Liver (tissue), 9 donors: ENCODE measurements around the gene SLC27A5. TPM values are rescaled to one million over a fixed set of nuclear protein-coding genes. Genes with fewer than 3 reads are reported as not detected.
"Not testable (repeated sequence)": the region's sequence is repeated elsewhere in the genome, so short reads cannot be mapped to it uniquely, and the experiment has no call there.

Source experiments
- DNase-seq: peaks from one replicate; pipeline ENCODE4 v3.0.0-alpha.2; 2017; ENCODE audit warnings: low spot score
- H3K27ac ChIP-seq, 2 donors: one replicate each; pipeline ENCODE4 v1.7.0; 2013; ENCODE audit warnings: inconsistent platforms in 2 of 2, low read length in 2 of 2, control low read depth in 1 of 2, low read depth in 1 of 2, mild to moderate bottlenecking in 1 of 2
- H3K27me3 ChIP-seq, 4 donors: one replicate each; pipeline versions ENCODE4 v1.6.1 to v1.7.0; 2013; ENCODE audit warnings: low read length in 3 of 4, inconsistent platforms in 1 of 4, mild to moderate bottlenecking in 1 of 4, moderate library complexity in 1 of 4; ENCODE audit not compliant: control insufficient read depth in 4 of 4, insufficient read depth in 4 of 4
- H3K36me3 ChIP-seq, 4 donors: one replicate each; pipeline versions ENCODE4 v1.6.1 to v1.7.0; 2013; ENCODE audit warnings: low read length in 3 of 4, mild to moderate bottlenecking in 3 of 4, low read depth in 1 of 4, moderate library complexity in 1 of 4; ENCODE audit not compliant: control insufficient read depth in 4 of 4, insufficient read depth in 3 of 4
- H3K4me1 ChIP-seq, 4 donors: one replicate each; pipeline versions ENCODE4 v1.6.1 to v1.7.0; 2013; ENCODE audit warnings: low read length in 3 of 4, mild to moderate bottlenecking in 3 of 4, moderate library complexity in 1 of 4; ENCODE audit not compliant: control insufficient read depth in 4 of 4, insufficient read depth in 4 of 4
- H3K4me3 ChIP-seq, 3 donors: one replicate each; pipeline versions ENCODE4 v1.6.1 to v1.7.0; 2013; ENCODE audit warnings: low read length in 3 of 3, control low read depth in 1 of 3, low read depth in 1 of 3, mild to moderate bottlenecking in 1 of 3
- H3K9ac ChIP-seq, 2 donors: one replicate each; pipeline ENCODE4 v1.7.0; 2013; ENCODE audit warnings: low read length in 2 of 2, mild to moderate bottlenecking in 2 of 2, moderate library complexity in 2 of 2, control low read depth in 1 of 2, low read depth in 1 of 2
- H3K9me3 ChIP-seq, 4 donors: one replicate each; pipeline versions ENCODE4 v1.6.1 to v1.7.0; 2013; ENCODE audit warnings: low read length in 3 of 4; ENCODE audit not compliant: control insufficient read depth in 4 of 4
- EGR1 ChIP-seq, 2 donors: IDR thresholded peaks; 2 replicates each; pipeline ENCODE4 v1.6.1; 2016 to 2018; ENCODE audit warnings: antibody characterized with exemption in 2 of 2, low read depth in 2 of 2
- FOXA1 ChIP-seq: IDR thresholded peaks from 2 replicates; pipeline ENCODE4 v1.6.1; 2016; ENCODE audit warnings: antibody characterized with exemption
- FOXA2 ChIP-seq: IDR thresholded peaks from 2 replicates; pipeline ENCODE4 v1.6.1; 2016; ENCODE audit warnings: antibody characterized with exemption
- HNF4A ChIP-seq, 2 donors: conservative IDR thresholded peaks; 2 replicates each; pipeline ENCODE4 v1.6.1; 2016; ENCODE audit warnings: antibody characterized with exemption in 2 of 2, mild to moderate bottlenecking in 2 of 2
- JUND ChIP-seq, 2 donors: IDR thresholded peaks; 2 replicates each; pipeline ENCODE4 v1.6.1; 2016; ENCODE audit warnings: antibody characterized with exemption in 2 of 2
- NR2F2 ChIP-seq: IDR thresholded peaks from 2 replicates; pipeline ENCODE4 v1.6.1; 2016; ENCODE audit warnings: antibody characterized with exemption
- RAD21 ChIP-seq, 2 donors: IDR thresholded peaks; 2 replicates each; pipeline ENCODE4 v1.6.1; 2016; ENCODE audit warnings: antibody characterized with exemption in 2 of 2, mild to moderate bottlenecking in 2 of 2
- SP1 ChIP-seq: IDR thresholded peaks from 2 replicates; pipeline ENCODE4 v1.6.1; 2018; ENCODE audit warnings: antibody characterized with exemption, mild to moderate bottlenecking
- TAF1 ChIP-seq: conservative IDR thresholded peaks from 2 replicates; pipeline ENCODE4 v1.6.1; 2016; ENCODE audit warnings: antibody characterized with exemption, mild to moderate bottlenecking
- YY1 ChIP-seq: IDR thresholded peaks from 2 replicates; pipeline ENCODE4 v1.6.1; 2016; ENCODE audit warnings: antibody characterized with exemption, mild to moderate bottlenecking
- WGBS: extraction: QIAGEN DNeasy Blood & Tissue Kit; methylation state at CpG from one replicate; pipeline ENCODE4 v1.1.7; 2013; 5-methylcytosine and 5-hydroxymethylcytosine counted together
- polyA plus RNA-seq, 2 donors: library from polyadenylated mRNA; stranded (reverse) in 1 of 2; unstranded in 1 of 2; fragments of 200-250 nt in 1 of 2; fragments of >200 nt in 1 of 2; fragmentation: Nextera tagmentation in 1 of 2; extraction: Ambion mirVana in 1 of 2; gene quantifications; one replicate each; pipeline versions ENCODE4 v1.2.1 to v1.2.3, GENCODE V29; 2013 to 2015
- total RNA-seq, 2 donors: library from RNA; depleted of rRNA; stranded (reverse); fragments of >200 nt; gene quantifications; one replicate each; pipeline ENCODE4 v1.2.3, GENCODE V29; 2014
- TF ChIP-seq, protein P1 (sequence below): IDR thresholded peaks from 2 replicates; pipeline ENCODE4 v1.6.1; 2016; ENCODE audit warnings: antibody characterized with exemption
- TF ChIP-seq, protein P2 (sequence below): IDR thresholded peaks from 2 replicates; pipeline ENCODE4 v1.6.1; 2016; ENCODE audit warnings: antibody characterized with exemption, mild to moderate bottlenecking
- TF ChIP-seq, protein P3 (sequence below): IDR thresholded peaks from 2 replicates; pipeline ENCODE4 v1.6.1; 2016; ENCODE audit warnings: antibody characterized with exemption
- donor health status: healthy.
- donor health status: healthy.
- donor health status: healthy.
- donor health status: healthy.
- donor health status: healthy.

Gene SLC27A5
- total and polyA plus RNA-seq, 4 donors = 31.9 to 395 (median 321) TPM

DNA sequence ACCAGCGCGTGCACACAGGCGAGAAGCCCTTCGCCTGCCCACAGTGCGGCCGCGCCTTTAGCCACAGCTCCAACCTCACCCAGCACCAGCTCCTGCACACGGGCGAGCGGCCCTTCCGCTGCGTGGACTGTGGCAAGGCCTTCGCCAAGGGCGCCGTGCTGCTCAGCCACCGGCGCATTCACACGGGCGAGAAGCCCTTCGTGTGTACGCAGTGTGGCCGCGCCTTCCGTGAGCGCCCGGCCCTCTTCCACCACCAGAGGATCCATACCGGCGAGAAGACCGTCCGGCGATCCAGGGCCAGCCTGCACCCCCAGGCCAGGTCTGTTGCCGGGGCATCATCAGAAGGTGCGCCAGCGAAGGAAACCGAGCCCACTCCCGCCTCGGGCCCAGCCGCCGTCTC is 40.1 kb downstream of the SLC27A5 start:
- Histone ChIP-seq H3K27me3 (no peaks in the 10 kb centered on the region), H3K4me3 (no peak overlapping the region), H3K9me3 (no peaks in the 10 kb centered on the region), H3K36me3 (peaks cover 0 to 7% (median 4%) of the 10 kb centered on the region in 4 donors), H3K27ac (no peak overlapping the region), H3K4me1 (peaks cover 7 to 32% (median 21%) of the 10 kb centered on the region in 4 donors), H3K9ac (no peak overlapping the region)
- no peak for DNase-seq
- TF ChIP-seq JUND (IDR thresholded peaks at IDR 0.05) = no peak
- no peak for TF ChIP-seq YY1
- WGBS = 97% methylated on average over 39 of the region's 39 CpGs

DNA sequence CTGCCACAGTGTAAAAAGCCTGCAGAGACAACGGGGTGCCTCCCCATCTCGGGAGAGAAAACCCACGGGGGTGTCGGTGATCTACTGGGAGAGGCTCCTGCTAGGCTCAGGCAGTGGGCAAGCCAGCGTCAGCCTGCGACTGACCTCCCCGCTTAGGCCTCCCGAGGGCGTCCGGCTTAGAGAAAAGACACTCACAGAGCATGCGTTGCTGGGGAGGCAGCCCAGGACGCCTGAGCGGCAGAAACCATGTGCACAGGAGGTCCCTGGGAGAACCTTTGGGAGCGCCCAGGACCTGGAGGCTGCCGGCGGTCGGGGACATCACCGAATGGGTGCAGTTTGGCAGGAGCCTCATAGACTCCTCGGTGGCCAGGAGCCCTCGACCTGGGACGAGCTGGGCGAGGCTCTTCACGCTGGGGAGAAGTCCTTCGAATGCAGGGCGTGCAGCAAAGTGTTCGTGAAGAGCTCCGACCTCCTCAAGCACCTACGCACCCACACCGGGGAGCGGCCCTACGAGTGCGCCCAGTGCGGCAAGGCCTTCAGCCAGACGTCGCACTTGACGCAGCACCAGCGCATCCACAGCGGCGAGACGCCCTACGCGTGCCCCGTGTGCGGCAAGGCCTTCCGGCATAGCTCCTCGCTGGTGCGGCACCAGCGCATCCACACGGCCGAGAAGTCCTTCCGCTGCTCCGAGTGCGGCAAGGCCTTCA is 40.8 kb downstream of the SLC27A5 start:
- not testable (repeated sequence) for DNase-seq, H3K27ac ChIP-seq, H3K36me3 ChIP-seq, H3K4me3 ChIP-seq, H3K9me3 ChIP-seq, H3K9ac ChIP-seq, H3K27me3 ChIP-seq
- 97% methylated on average over 35 of the region's 53 CpGs for WGBS
- H3K4me1 ChIP-seq = peaks cover 7 to 32% (median 24%) of the 10 kb centered on the region in 4 donors

DNA sequence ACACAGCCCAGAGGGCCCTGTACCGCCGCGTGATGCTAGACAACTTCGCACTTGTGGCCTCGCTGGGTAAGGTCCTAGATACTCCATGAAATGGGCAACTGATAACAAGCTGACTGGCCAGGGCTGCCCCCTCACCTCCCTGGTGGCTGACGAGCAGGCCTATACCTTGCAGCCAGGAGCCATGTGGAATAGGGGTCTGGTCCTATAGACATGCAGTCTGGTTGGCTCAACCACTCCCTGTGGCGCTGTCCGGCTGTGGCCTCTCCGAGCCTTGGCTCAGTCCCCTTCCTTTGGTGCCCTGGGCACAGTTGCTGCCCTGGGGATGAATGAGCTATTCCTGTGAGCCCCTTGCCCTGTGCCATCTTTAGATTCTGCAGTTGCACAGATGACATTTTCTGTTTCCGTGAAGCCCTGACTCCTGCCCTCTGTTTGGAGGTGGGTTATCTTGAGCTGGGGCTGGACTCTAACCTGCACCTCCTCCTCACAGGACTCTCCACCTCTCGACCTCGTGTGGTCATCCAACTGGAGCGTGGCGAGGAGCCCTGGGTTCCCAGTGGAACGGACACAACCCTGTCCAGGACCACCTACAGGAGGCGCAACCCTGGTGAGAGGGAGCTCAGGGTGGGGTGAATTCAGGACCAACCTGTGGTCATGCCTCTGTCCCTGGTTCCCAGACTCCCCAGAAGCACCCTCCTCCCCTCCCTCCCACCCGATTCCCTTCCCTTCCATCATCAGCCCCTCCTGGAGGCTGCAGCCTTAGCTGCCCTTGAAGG is 42.4 kb downstream of the SLC27A5 start:
- Histone ChIP-seq H3K27me3 (no peaks in the 10 kb centered on the region), H3K4me1 (peaks cover 7 to 23% (median 16%) of the 10 kb centered on the region in 4 donors), H3K27ac (no peak overlapping the region), H3K4me3 (no peak overlapping the region), H3K36me3 (peaks cover 0 to 7% (median 4%) of the 10 kb centered on the region in 4 donors), H3K9me3 (no peaks in the 10 kb centered on the region), H3K9ac (no peak overlapping the region)
- TF ChIP-seq JUND (IDR thresholded peaks at IDR 0.05) = no peak
- TF ChIP-seq SP1 = no peak
- TF ChIP-seq EGR1 (IDR thresholded peaks at IDR 0.05; ENCODE audit: low read depth in 2 of 2) = no peak
- TF ChIP-seq FOXA1 = no peak
- no peak for TF ChIP-seq YY1
- TF ChIP-seq, protein P1, sequence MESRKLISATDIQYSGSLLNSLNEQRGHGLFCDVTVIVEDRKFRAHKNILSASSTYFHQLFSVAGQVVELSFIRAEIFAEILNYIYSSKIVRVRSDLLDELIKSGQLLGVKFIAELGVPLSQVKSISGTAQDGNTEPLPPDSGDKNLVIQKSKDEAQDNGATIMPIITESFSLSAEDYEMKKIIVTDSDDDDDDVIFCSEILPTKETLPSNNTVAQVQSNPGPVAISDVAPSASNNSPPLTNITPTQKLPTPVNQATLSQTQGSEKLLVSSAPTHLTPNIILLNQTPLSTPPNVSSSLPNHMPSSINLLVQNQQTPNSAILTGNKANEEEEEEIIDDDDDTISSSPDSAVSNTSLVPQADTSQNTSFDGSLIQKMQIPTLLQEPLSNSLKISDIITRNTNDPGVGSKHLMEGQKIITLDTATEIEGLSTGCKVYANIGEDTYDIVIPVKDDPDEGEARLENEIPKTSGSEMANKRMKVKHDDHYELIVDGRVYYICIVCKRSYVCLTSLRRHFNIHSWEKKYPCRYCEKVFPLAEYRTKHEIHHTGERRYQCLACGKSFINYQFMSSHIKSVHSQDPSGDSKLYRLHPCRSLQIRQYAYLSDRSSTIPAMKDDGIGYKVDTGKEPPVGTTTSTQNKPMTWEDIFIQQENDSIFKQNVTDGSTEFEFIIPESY = no peak
- TF ChIP-seq RAD21 (IDR thresholded peaks at IDR 0.05) = no peak
- TF ChIP-seq, protein P2, sequence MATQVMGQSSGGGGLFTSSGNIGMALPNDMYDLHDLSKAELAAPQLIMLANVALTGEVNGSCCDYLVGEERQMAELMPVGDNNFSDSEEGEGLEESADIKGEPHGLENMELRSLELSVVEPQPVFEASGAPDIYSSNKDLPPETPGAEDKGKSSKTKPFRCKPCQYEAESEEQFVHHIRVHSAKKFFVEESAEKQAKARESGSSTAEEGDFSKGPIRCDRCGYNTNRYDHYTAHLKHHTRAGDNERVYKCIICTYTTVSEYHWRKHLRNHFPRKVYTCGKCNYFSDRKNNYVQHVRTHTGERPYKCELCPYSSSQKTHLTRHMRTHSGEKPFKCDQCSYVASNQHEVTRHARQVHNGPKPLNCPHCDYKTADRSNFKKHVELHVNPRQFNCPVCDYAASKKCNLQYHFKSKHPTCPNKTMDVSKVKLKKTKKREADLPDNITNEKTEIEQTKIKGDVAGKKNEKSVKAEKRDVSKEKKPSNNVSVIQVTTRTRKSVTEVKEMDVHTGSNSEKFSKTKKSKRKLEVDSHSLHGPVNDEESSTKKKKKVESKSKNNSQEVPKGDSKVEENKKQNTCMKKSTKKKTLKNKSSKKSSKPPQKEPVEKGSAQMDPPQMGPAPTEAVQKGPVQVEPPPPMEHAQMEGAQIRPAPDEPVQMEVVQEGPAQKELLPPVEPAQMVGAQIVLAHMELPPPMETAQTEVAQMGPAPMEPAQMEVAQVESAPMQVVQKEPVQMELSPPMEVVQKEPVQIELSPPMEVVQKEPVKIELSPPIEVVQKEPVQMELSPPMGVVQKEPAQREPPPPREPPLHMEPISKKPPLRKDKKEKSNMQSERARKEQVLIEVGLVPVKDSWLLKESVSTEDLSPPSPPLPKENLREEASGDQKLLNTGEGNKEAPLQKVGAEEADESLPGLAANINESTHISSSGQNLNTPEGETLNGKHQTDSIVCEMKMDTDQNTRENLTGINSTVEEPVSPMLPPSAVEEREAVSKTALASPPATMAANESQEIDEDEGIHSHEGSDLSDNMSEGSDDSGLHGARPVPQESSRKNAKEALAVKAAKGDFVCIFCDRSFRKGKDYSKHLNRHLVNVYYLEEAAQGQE = no peak
- TF ChIP-seq NR2F2 = no peak
- TF ChIP-seq, protein P3, sequence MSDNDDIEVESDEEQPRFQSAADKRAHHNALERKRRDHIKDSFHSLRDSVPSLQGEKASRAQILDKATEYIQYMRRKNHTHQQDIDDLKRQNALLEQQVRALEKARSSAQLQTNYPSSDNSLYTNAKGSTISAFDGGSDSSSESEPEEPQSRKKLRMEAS = no peak
- no peak for TF ChIP-seq TAF1
- TF ChIP-seq HNF4A (conservative IDR thresholded peaks at IDR 0.05) = no peak
- TF ChIP-seq FOXA2 = no peak
- no peak for DNase-seq
- 92% methylated on average over 17 of the region's 17 CpGs for WGBS
